HepG2 (cell line): ENCODE results near the gene TXNRD2. TPM values are rescaled to one million over a fixed set of nuclear protein-coding genes. Genes with fewer than 3 reads are reported as not detected.

Source experiments
- EEA1 ChIP-seq: sonication (generic); formaldehyde crosslinking; IDR thresholded peaks from 2 replicates; pipeline ENCODE4 v1.5.1; 2020; ENCODE audit warnings: mild to moderate bottlenecking, missing genetic modification reagents, borderline replicate concordance
- HMG20A ChIP-seq: IDR thresholded peaks from 2 replicates; pipeline ENCODE4 v1.6.1; 2016; ENCODE audit warnings: borderline replicate concordance
- HOXA3 ChIP-seq: sonication (generic); formaldehyde crosslinking; IDR thresholded peaks from 2 replicates; pipeline ENCODE4 v1.5.0; 2020; ENCODE audit warnings: missing genetic modification reagents
- SP140L ChIP-seq: sonication (generic); formaldehyde crosslinking; IDR thresholded peaks from 2 replicates; pipeline ENCODE4 v1.4.0; 2020; ENCODE audit warnings: missing genetic modification reagents, borderline replicate concordance
- SP2 ChIP-seq: sonication (generic); formaldehyde crosslinking; IDR thresholded peaks from 2 replicates; pipeline ENCODE4 v1.5.1; 2020; ENCODE audit warnings: mild to moderate bottlenecking, missing genetic modification reagents
- TARDBP ChIP-seq: sonication (generic); formaldehyde crosslinking; IDR thresholded peaks from 2 replicates; pipeline ENCODE4 v1.8.0; 2022; ENCODE audit warnings: mild to moderate bottlenecking, missing genetic modification reagents
- TFDP1 ChIP-seq: IDR thresholded peaks from 2 replicates; pipeline ENCODE4 v1.6.1; 2016; ENCODE audit warnings: missing compliant biosample characterization, missing genetic modification reagents, borderline replicate concordance
- ZBTB38 ChIP-seq: sonication (generic); formaldehyde crosslinking; IDR thresholded peaks from 2 replicates; pipeline ENCODE4 v1.5.1; 2020; ENCODE audit warnings: mild to moderate bottlenecking, missing genetic modification reagents
- ZHX2 ChIP-seq, 2 experiments: sonication (generic) in 1 of 2; formaldehyde crosslinking in 1 of 2; IDR thresholded peaks; 2 replicates each; pipeline versions ENCODE4 v1.6.1 to v1.9.0; 2014 to 2022; ENCODE audit warnings: antibody characterized with exemption in 1 of 2, borderline replicate concordance in 1 of 2, inconsistent platforms in 1 of 2, low read depth in 1 of 2, missing genetic modification reagents in 1 of 2
- ZMYM2 ChIP-seq: sonication (generic); formaldehyde crosslinking; IDR thresholded peaks from 2 replicates; pipeline ENCODE4 v1.8.0; 2022; ENCODE audit warnings: mild to moderate bottlenecking, missing genetic modification reagents
- ZNF432 ChIP-seq: sonication (generic); formaldehyde crosslinking; IDR thresholded peaks from 2 replicates; pipeline ENCODE4 v1.5.0; 2020; ENCODE audit warnings: missing genetic modification reagents, mild to moderate bottlenecking, borderline replicate concordance
- ZNF570 ChIP-seq: sonication (generic); formaldehyde crosslinking; IDR thresholded peaks from 2 replicates; pipeline ENCODE4 v1.4.0; 2020; ENCODE audit warnings: mild to moderate bottlenecking, missing genetic modification reagents, borderline replicate concordance
- ZNF720 ChIP-seq: sonication (generic); formaldehyde crosslinking; IDR thresholded peaks from 2 replicates; pipeline ENCODE4 v1.4.0; 2020; ENCODE audit warnings: missing genetic modification reagents
- ZNF83 ChIP-seq: sonication (generic); formaldehyde crosslinking; IDR thresholded peaks from 2 replicates; pipeline ENCODE4 v1.4.0; 2020; ENCODE audit warnings: missing genetic modification reagents, mild to moderate bottlenecking, borderline replicate concordance
- polyA plus RNA-seq, 8 experiments: library from polyadenylated mRNA; depleted of rRNA in 3 of 8; stranded (reverse) in 7 of 8; unstranded in 1 of 8; fragments of >200 nt; fragmentation: Illumina TruSeq in 4 of 8; extraction: Trizol in 4 of 8; gene quantifications; 2 replicates each; pipeline versions ENCODE4 v1.2.1 to v1.2.3, GENCODE V29; 2011 to 2016; ENCODE audit warnings: low read depth in 4 of 8, missing spikeins in 1 of 8, mixed read lengths in 1 of 8; ENCODE audit not compliant: insufficient read depth in 1 of 8
- total RNA-seq, 5 experiments: library from RNA; depleted of rRNA; stranded (reverse); fragments of >200 nt; fragmentation: Illumina TruSeq; extraction: Trizol; gene quantifications; 2 replicates each; pipeline ENCODE4 v1.2.3, GENCODE V29; 2016; ENCODE audit warnings: low read depth in 1 of 5
- TF ChIP-seq, protein P1 (sequence below): sonication (generic); formaldehyde crosslinking; IDR thresholded peaks from 2 replicates; pipeline ENCODE4 v1.8.0; 2022; ENCODE audit warnings: mild to moderate bottlenecking, missing genetic modification reagents; ENCODE audit not compliant: insufficient replicate concordance

The TXNRD2 gene
- total and polyA plus RNA-seq, 2 of the 13 experiments (the other 11 are each of a cell fraction or from before 2014, with no cell fraction given), result 17.5 to 18.6 TPM

- 0 out of 2 replicates have a peak, but pooled peaks have one; percentile 20 for TF ChIP-seq TFDP1 (CRISPR knock-in tag)
- no peak for TF ChIP-seq HMG20A (CRISPR knock-in tag)
- TF ChIP-seq SP140L (CRISPR knock-in tag), result no peak
- TF ChIP-seq ZNF720 (CRISPR knock-in tag), result no peak
- TF ChIP-seq ZHX2 (IDR thresholded peaks at IDR 0.05; ENCODE audit: low read depth), result no peak
- TF ChIP-seq ZHX2 (CRISPR knock-in tag; IDR thresholded peaks at IDR 0.05; ENCODE audit: borderline replicate concordance), result no peak
- no peak for TF ChIP-seq EEA1 (CRISPR knock-in tag)
- no peak for TF ChIP-seq ZNF83 (CRISPR knock-in tag)
- no peak for TF ChIP-seq ZNF432 (CRISPR knock-in tag)
- TF ChIP-seq TARDBP (CRISPR knock-in tag), result no peak
- no peak for TF ChIP-seq SP2 (CRISPR knock-in tag)
- TF ChIP-seq HOXA3 (CRISPR knock-in tag), result no peak
- TF ChIP-seq, protein P1, sequence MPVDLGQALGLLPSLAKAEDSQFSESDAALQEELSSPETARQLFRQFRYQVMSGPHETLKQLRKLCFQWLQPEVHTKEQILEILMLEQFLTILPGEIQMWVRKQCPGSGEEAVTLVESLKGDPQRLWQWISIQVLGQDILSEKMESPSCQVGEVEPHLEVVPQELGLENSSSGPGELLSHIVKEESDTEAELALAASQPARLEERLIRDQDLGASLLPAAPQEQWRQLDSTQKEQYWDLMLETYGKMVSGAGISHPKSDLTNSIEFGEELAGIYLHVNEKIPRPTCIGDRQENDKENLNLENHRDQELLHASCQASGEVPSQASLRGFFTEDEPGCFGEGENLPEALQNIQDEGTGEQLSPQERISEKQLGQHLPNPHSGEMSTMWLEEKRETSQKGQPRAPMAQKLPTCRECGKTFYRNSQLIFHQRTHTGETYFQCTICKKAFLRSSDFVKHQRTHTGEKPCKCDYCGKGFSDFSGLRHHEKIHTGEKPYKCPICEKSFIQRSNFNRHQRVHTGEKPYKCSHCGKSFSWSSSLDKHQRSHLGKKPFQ (CRISPR knock-in tag), result no peak
- TF ChIP-seq ZMYM2, result no peak
- TF ChIP-seq ZBTB38 (CRISPR knock-in tag), result no peak
- no peak for TF ChIP-seq ZNF570 (CRISPR knock-in tag)
Measured at GRCh38 chr22:19870153-19871022, 71.2 kb downstream of the TXNRD2 start (continued).
